ENCODE measurements around the gene MYRF. TPM values are rescaled to one million over a fixed set of nuclear protein-coding genes. Genes with fewer than 3 reads are reported as not detected.

The MYRF gene
- total RNA-seq, 1 donor from 2014 or later: 39.5 TPM

DNA sequence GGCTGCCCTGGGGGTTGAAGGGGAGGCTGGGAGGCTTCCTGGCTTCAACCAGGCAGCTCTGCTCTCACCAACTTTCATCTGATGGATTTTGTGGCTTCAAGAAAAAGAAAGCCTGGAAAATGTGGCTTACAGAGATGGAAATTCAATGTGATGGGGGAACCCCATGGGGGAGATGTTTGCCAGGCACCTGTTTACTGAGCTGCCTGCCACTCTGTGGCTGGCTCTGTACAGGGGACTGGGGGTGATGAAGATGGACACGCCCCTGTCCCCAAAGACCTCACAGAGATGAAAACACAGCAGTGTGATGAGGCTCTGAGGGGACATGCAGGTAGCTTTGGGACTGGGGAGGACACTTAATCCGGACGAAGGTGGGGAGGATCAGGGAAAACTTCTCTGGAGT is 29.9 kb downstream of the MYRF start:
- no peak overlapping the region for H3K27ac ChIP-seq (ENCODE audit: low read depth, low read length)
- H3K27me3 Mint-ChIP-seq (ENCODE audit: low read depth, unreplicated experiment): no peaks in the 10 kb centered on the region
- no peak overlapping the region for H3K4me3 ChIP-seq (ENCODE audit: insufficient read depth, low read depth, low read length)
- FAIRE-seq (no peak), DNase-seq (ENCODE audit: low read depth) (no peak)
- H3K27ac Mint-ChIP-seq (ENCODE audit: unreplicated experiment): no peak overlapping the region
- peaks cover 9% of the 10 kb centered on the region for H3K36me3 ChIP-seq (ENCODE audit: insufficient read depth, low read length)
- no peaks in the 10 kb centered on the region for H3K27me3 ChIP-seq (ENCODE audit: insufficient read depth, low read length)
- peaks cover 17% of the 10 kb centered on the region for H3K36me3 Mint-ChIP-seq (ENCODE audit: low read depth, unreplicated experiment)
- no peak overlapping the region for H3K4me2 ChIP-seq (ENCODE audit: low read length)
- no peak overlapping the region for H3K9ac ChIP-seq (ENCODE audit: low read length)
- H3K4me1 ChIP-seq (ENCODE audit: insufficient read depth, low read length): peaks cover 19% of the 10 kb centered on the region
- peaks cover 26% of the 10 kb centered on the region for H3K4me1 Mint-ChIP-seq (ENCODE audit: low read depth, unreplicated experiment)
- no peaks in the 10 kb centered on the region for H3K9me3 Mint-ChIP-seq (ENCODE audit: unreplicated experiment)
- TF ChIP-seq EZH2 (IDR thresholded peaks at IDR 0.05; ENCODE audit: insufficient read depth, low read length): no peak
- TF ChIP-seq, protein P1, sequence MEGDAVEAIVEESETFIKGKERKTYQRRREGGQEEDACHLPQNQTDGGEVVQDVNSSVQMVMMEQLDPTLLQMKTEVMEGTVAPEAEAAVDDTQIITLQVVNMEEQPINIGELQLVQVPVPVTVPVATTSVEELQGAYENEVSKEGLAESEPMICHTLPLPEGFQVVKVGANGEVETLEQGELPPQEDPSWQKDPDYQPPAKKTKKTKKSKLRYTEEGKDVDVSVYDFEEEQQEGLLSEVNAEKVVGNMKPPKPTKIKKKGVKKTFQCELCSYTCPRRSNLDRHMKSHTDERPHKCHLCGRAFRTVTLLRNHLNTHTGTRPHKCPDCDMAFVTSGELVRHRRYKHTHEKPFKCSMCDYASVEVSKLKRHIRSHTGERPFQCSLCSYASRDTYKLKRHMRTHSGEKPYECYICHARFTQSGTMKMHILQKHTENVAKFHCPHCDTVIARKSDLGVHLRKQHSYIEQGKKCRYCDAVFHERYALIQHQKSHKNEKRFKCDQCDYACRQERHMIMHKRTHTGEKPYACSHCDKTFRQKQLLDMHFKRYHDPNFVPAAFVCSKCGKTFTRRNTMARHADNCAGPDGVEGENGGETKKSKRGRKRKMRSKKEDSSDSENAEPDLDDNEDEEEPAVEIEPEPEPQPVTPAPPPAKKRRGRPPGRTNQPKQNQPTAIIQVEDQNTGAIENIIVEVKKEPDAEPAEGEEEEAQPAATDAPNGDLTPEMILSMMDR (IDR thresholded peaks at IDR 0.05; ENCODE audit: insufficient read depth, low read depth, low read length): no peak
- no peak overlapping the region for H2AFZ ChIP-seq (ENCODE audit: low read depth, low read length)
- no peak overlapping the region for H3K4me3 Mint-ChIP-seq (ENCODE audit: unreplicated experiment)
- no peaks in the 10 kb centered on the region for H3K9me3 ChIP-seq (ENCODE audit: insufficient read depth, low read depth, low read length)
- H3K79me2 ChIP-seq (ENCODE audit: insufficient read depth, low read length): no peaks in the 10 kb centered on the region
- peaks cover 26% of the 10 kb centered on the region for H4K20me1 ChIP-seq (ENCODE audit: insufficient read depth, low read length)

DNA sequence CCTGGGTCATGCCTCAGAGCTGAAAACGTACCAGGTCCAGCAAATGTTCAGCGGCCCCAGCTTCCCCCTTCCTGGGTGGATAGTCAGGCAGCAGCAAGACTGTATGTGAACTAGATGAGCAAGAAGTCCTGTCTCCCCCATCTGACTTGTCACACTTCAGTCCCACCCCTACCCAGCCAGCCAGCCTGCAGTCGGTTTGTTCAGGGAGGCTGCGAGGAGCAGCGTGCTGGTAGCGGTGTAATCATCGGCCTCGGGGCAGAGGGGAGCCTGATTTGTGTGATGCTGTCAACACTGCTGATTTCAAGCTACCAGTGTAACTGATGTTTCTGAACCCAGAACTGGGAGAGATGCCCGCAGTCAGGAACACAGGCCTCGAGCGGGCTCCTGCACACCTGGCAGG is 30.4 kb downstream of the MYRF start:
- Histone ChIP-seq H4K20me1 (ENCODE audit: insufficient read depth, low read length) (peaks cover 32% of the 10 kb centered on the region), H3K4me2 (ENCODE audit: low read length) (no peak overlapping the region), H3K36me3 (ENCODE audit: insufficient read depth, low read length) (peaks cover 9% of the 10 kb centered on the region), H3K27me3 (ENCODE audit: insufficient read depth, low read length) (no peaks in the 10 kb centered on the region), H3K4me1 (ENCODE audit: insufficient read depth, low read length) (peaks cover 17% of the 10 kb centered on the region), H3K9ac (ENCODE audit: low read length) (no peak overlapping the region), H2AFZ (ENCODE audit: low read depth, low read length) (no peak overlapping the region), H3K9me3 (ENCODE audit: insufficient read depth, low read depth, low read length) (no peaks in the 10 kb centered on the region), H3K27ac (ENCODE audit: low read depth, low read length) (no peak overlapping the region), H3K79me2 (ENCODE audit: insufficient read depth, low read length) (no peaks in the 10 kb centered on the region), H3K4me3 (ENCODE audit: insufficient read depth, low read depth, low read length) (no peak overlapping the region)
- peaks cover 26% of the 10 kb centered on the region for H3K4me1 Mint-ChIP-seq (ENCODE audit: low read depth, unreplicated experiment)
- TF ChIP-seq EZH2 (IDR thresholded peaks at IDR 0.05; ENCODE audit: insufficient read depth, low read length): no peak
- TF ChIP-seq, protein P1 (IDR thresholded peaks at IDR 0.05; ENCODE audit: insufficient read depth, low read depth, low read length): no peak
- no peaks in the 10 kb centered on the region for H3K9me3 Mint-ChIP-seq (ENCODE audit: unreplicated experiment)
- H3K36me3 Mint-ChIP-seq (ENCODE audit: low read depth, unreplicated experiment): peaks cover 15% of the 10 kb centered on the region
- peak overlapping the region; percentile 66 for H3K27ac Mint-ChIP-seq (ENCODE audit: unreplicated experiment)
- H3K27me3 Mint-ChIP-seq (ENCODE audit: low read depth, unreplicated experiment): no peaks in the 10 kb centered on the region
- no peak overlapping the region for H3K4me3 Mint-ChIP-seq (ENCODE audit: unreplicated experiment)
- FAIRE-seq (no peak), DNase-seq (ENCODE audit: low read depth) (no peak)

DNA sequence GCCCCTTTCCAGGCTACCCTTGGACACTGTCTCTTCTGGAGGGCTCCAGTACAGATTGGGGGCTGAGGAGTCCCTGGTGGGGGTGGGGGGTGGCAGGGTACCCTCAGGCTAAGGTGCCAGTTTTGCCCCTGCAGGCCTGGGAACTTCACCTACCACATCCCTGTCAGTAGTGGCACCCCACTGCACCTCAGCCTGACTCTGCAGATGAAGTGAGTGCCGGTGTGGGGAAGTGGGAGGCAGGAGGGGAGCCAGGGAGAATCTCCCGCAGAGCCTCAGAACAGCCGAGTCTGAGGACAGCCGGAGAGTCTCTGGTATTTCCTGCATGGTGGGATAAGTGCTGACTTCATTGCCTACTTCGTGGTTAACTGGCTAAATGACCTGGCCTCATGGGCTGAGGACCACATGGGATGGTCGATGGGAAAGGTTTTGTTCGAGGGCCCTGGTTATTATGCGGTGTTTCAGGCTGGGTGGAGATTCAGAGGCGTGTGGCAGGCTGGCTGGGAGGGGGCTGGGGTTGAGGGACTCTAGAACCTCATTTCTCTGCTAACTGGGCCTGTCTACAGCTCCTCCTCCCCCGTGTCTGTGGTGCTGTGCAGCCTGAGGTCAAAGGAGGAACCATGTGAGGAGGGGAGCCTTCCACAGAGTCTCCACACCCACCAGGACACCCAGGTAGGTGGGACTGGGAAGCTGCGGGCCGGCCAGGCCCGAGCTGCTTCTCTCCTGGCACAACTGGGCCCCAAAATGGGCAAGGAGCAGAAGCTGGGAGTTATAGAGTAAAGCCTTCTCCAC is 31.5 kb downstream of the MYRF start:
- H3K27me3 ChIP-seq (ENCODE audit: insufficient read depth, low read length): no peaks in the 10 kb centered on the region
- peaks cover 16% of the 10 kb centered on the region for H3K4me1 ChIP-seq (ENCODE audit: insufficient read depth, low read length)
- Mint-ChIP-seq H3K4me1 (ENCODE audit: low read depth, unreplicated experiment) (peaks cover 26% of the 10 kb centered on the region), H3K4me3 (ENCODE audit: unreplicated experiment) (peak overlapping the region; percentile 58), H3K9me3 (ENCODE audit: unreplicated experiment) (no peaks in the 10 kb centered on the region), H3K36me3 (ENCODE audit: low read depth, unreplicated experiment) (peaks cover 20% of the 10 kb centered on the region), H3K27me3 (ENCODE audit: low read depth, unreplicated experiment) (no peaks in the 10 kb centered on the region), H3K27ac (ENCODE audit: unreplicated experiment) (peak overlapping the region; percentile 88)
- peak overlapping the region; percentile 40 for H3K4me2 ChIP-seq (ENCODE audit: low read length)
- H3K9ac ChIP-seq (ENCODE audit: low read length): peak overlapping the region; percentile 10
- no peaks in the 10 kb centered on the region for H3K9me3 ChIP-seq (ENCODE audit: insufficient read depth, low read depth, low read length)
- peaks cover 13% of the 10 kb centered on the region for H3K36me3 ChIP-seq (ENCODE audit: insufficient read depth, low read length)
- H3K4me3 ChIP-seq (ENCODE audit: insufficient read depth, low read depth, low read length): no peak overlapping the region
- TF ChIP-seq, protein P1 (IDR thresholded peaks at IDR 0.05; ENCODE audit: insufficient read depth, low read depth, low read length): no peak
- no peak for TF ChIP-seq EZH2 (IDR thresholded peaks at IDR 0.05; ENCODE audit: insufficient read depth, low read length)
- H4K20me1 ChIP-seq (ENCODE audit: insufficient read depth, low read length): peaks cover 35% of the 10 kb centered on the region
- H3K79me2 ChIP-seq (ENCODE audit: insufficient read depth, low read length): no peaks in the 10 kb centered on the region
- peak overlapping the region; percentile 27 for H3K27ac ChIP-seq (ENCODE audit: low read depth, low read length)
- no peak for FAIRE-seq
- peak; percentile 79 for DNase-seq (ENCODE audit: low read depth)
- no peak overlapping the region for H2AFZ ChIP-seq (ENCODE audit: low read depth, low read length)
